Muscle of leg (tissue), 11 donors: Measurements from ENCODE around the gene DDX51. TPM values are rescaled to one million over a fixed set of nuclear protein-coding genes. Genes with fewer than 3 reads are reported as not detected.

Experiments used
- DNase-seq: peaks from one replicate; pipeline ENCODE4 v3.0.0; 2013
- H3K27ac ChIP-seq: one replicate; pipeline ENCODE4 v1.5.1; 2013; ENCODE audit warnings: mild to moderate bottlenecking, low read length, control low read depth
- H3K27me3 ChIP-seq: one replicate; pipeline ENCODE4 v1.6.1; 2013; ENCODE audit warnings: low read length; ENCODE audit not compliant: control insufficient read depth, insufficient read depth
- H3K36me3 ChIP-seq: one replicate; pipeline ENCODE4 v1.6.1; 2013; ENCODE audit warnings: low read length; ENCODE audit not compliant: control insufficient read depth, insufficient read depth
- H3K4me1 ChIP-seq: one replicate; pipeline ENCODE4 v1.6.1; 2013; ENCODE audit warnings: low read length; ENCODE audit not compliant: control insufficient read depth, insufficient read depth
- H3K4me3 ChIP-seq: one replicate; pipeline ENCODE4 v1.5.1; 2013; ENCODE audit warnings: low read length, control low read depth
- H3K9me3 ChIP-seq: replicated peaks from 2 replicates; pipeline ENCODE4 v1.6.1; 2013; ENCODE audit warnings: low read depth, low read length; ENCODE audit not compliant: control insufficient read depth
- WGBS: methylation state at CpG from one replicate; pipeline ENCODE4 v1.1.5; 2013; ENCODE audit warnings: missing lambda C conversion rate; ENCODE audit not compliant: insufficient coverage; 5-methylcytosine and 5-hydroxymethylcytosine counted together
- polyA plus RNA-seq, 8 donors: library from polyadenylated mRNA; unstranded; fragments of 120-200 nt; gene quantifications; one replicate each; pipeline versions ENCODE4 v1.2.1 to v1.2.3, GENCODE V29; 2013; ENCODE audit warnings: inconsistent platforms in 1 of 8, low replicate concordance in 1 of 8; ENCODE audit not compliant: insufficient read length in 8 of 8, insufficient read depth in 1 of 8
- total RNA-seq: library from RNA; stranded (reverse); fragments of 120-200 nt; gene quantifications from one replicate; pipeline ENCODE4 v1.2.4, GENCODE V29; 2013

Gene DDX51
- total and polyA plus RNA-seq, 9 donors: 5.7 to 18.0 (median 14.3) TPM

DNA sequence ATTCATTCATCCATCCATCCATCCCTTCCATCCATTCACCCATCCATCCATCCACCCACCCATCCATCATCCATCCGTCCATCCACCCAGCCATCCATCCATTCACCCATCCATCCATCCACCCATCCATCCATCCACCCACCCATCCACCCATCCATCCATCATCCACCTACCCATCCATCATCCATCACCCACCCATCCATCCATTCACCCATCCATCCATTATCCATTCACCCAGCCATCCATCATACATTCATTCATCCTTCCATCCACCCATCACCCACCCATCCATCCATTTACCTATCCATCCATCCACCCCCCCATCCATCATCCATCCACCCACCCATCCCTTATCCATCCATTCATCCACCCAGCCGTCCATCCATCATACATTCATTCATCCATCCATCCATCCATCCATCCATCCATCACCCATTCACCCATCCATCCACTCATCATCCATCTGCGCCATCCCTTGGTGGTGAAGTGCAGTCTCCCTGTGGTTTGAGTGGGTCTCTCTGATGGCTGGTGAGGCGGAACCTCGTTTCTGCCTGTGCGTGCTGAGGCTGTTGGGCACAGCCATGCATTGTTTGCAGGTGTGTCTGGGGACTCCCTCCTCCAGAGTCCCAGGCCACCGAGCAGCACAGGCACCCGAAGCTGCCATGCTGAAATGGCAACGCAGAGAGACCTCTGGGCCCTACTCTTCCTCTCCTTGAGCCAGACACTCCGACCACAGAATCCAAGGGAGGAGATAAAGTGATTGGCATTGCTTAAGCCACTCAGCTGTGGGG lies 22.9 kb upstream of the DDX51 start:
- WGBS: 95% methylated on average over 5 of the region's 10 CpGs
- no peaks in the 10 kb centered on the region for H3K9me3 ChIP-seq
- no peaks in the 10 kb centered on the region for H3K36me3 ChIP-seq
- no peak overlapping the region for H3K4me3 ChIP-seq
- peaks cover 44% of the 10 kb centered on the region for H3K27me3 ChIP-seq
- no peak for DNase-seq
- peaks cover 13% of the 10 kb centered on the region for H3K4me1 ChIP-seq
- H3K27ac ChIP-seq: no peak overlapping the region

DNA sequence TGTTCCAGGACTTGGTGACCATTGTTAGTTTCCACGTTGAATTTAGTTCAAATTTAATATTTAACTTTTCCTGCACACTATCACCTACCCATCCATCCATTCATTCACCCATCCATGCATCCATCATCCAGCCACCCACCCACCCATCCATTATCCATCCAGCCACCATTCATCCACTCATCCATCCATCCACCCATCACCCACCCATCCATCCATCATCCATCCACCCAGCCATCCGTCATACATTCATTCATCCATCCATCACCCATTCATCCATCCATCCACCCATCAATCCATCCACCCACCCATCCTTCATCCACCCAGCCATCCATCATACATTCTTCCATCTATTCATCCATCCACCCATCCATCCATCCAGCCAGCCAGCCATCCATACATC lies 22.0 kb upstream of the DDX51 start:
- WGBS: 73% methylated on average over 2 of the region's 2 CpGs
- no peaks in the 10 kb centered on the region for H3K36me3 ChIP-seq
- no peak for DNase-seq
- H3K9me3 ChIP-seq: no peaks in the 10 kb centered on the region
- no peak overlapping the region for H3K4me3 ChIP-seq
- H3K4me1 ChIP-seq: peaks cover 13% of the 10 kb centered on the region
- H3K27ac ChIP-seq: no peak overlapping the region
- peaks cover 39% of the 10 kb centered on the region for H3K27me3 ChIP-seq

DNA sequence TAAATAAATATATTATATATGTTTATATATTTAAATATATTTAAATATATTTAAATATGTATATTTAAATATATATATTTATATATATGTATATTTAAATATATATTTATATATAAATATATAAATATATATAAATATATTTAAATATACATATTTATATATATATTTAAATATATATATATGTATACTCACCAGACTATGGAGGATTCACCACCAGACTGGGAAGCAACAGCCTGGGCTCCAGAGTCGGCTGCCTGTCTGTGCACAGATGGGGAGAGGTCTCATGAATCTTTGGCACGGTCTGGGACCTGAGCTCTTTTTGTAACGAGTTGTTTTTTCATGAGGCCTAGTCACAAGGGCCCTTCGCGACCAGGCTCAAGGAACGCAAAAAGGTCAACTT lies 21.5 kb upstream of the DDX51 start:
- DNase-seq: no peak
- Histone ChIP-seq H3K4me3 (no peak overlapping the region), H3K9me3 (no peaks in the 10 kb centered on the region), H3K27me3 (peaks cover 35% of the 10 kb centered on the region), H3K4me1 (peaks cover 13% of the 10 kb centered on the region), H3K27ac (no peak overlapping the region), H3K36me3 (no peaks in the 10 kb centered on the region)
- 93% methylated on average over 5 of the region's 6 CpGs for WGBS

DNA sequence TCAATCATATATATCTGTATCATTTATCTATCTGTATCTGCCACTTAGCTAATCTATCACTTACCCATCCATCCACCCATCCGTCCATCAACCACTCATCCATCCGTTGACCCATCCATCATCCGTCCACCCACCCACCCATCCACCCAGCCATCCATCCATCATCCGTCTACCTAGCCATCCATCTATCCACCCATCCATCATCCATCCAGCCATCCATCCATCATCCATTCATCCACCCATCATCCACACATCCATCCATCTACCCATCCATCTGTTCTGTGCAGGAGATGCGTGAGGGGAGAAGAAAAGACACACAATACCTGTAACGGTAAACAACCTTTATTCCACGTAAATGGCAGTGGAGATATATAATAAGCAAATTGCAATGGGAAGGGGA lies 20.3 kb upstream of the DDX51 start:
- DNase-seq: no peak
- 96% methylated on average over 4 of the region's 7 CpGs for WGBS
- H3K9me3 ChIP-seq: no peaks in the 10 kb centered on the region
- H3K4me1 ChIP-seq: peaks cover 13% of the 10 kb centered on the region
- H3K27me3 ChIP-seq: peaks cover 38% of the 10 kb centered on the region
- H3K4me3 ChIP-seq: no peak overlapping the region
- H3K27ac ChIP-seq: no peak overlapping the region
- no peaks in the 10 kb centered on the region for H3K36me3 ChIP-seq

DNA sequence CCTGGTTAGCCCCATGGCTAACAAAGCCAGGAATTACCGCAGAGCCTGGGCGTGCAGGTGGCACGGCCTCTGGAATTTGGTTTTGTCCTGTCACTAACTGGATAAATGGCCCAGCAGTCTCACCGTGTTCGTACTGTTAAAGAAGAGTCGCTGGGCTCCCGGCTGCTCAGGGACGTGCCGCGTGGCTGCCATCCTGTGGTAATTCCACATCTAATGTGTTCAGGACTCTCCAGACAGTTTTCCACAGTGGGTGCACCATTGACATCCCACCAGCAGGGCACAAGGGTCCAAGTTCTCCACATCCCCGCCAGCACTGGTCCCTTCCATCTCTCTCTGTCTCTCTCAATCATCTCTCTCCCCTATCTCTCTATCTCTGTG lies 19.8 kb upstream of the DDX51 start:
- Histone ChIP-seq H3K4me1 (peaks cover 13% of the 10 kb centered on the region), H3K4me3 (no peak overlapping the region), H3K36me3 (no peaks in the 10 kb centered on the region)

DNA sequence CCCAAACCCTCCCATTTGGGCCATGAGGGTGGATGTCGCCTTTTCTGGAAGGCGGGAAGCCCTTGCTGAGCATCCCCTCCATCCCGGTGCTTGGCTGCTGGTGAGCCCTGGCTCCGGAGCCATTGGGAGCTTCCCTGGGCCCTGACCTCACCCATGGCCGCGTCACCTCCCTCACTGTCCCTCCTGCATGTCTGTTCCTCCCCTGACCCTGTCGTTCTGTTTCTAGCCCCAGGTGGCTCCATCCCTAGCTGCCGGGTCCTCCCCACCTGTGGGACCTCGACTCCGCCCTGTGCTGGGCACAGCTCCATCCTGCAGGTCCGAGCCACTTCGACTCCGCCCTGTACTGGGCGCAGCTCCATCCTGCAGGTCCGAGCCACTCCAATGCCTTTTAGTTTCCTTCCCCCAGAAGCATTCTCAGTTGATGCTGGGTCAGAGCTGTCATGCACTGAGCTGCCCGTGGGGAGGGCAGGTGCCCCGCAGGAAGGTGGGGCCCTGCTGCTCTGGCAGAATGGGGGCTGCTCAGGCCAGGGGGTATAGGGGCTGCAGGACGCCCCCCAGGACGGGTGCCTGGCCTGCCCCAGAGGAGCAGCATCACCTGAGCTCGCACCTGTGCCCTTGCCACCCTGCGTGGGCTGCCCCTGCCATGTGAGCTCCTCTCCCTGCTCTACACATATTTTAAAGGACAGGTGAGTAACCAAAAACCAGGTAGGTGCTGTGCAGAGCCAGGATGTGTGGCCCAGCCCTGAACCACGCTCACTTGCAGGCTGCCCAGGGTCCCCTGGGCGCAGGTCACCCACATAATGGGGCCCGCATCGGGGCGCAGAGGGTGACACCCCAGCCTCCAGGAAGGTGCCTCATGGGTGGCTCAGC lies 19.2 kb upstream of the DDX51 start:
- peaks cover 13% of the 10 kb centered on the region for H3K4me1 ChIP-seq
- no peak for DNase-seq
- peaks cover 32% of the 10 kb centered on the region for H3K27me3 ChIP-seq
- H3K9me3 ChIP-seq: no peaks in the 10 kb centered on the region
- H3K36me3 ChIP-seq: no peaks in the 10 kb centered on the region
- H3K4me3 ChIP-seq: no peak overlapping the region
- WGBS: 53% methylated on average over 21 of the region's 26 CpGs
- H3K27ac ChIP-seq: no peak overlapping the region

More for the DNA sequence above, 19.8 kb upstream of the DDX51 start:
- H3K9me3 ChIP-seq: no peaks in the 10 kb centered on the region
- DNase-seq: no peak
- peaks cover 38% of the 10 kb centered on the region for H3K27me3 ChIP-seq
- WGBS: 63% methylated on average over 11 of the region's 11 CpGs
- no peak overlapping the region for H3K27ac ChIP-seq

DNA sequence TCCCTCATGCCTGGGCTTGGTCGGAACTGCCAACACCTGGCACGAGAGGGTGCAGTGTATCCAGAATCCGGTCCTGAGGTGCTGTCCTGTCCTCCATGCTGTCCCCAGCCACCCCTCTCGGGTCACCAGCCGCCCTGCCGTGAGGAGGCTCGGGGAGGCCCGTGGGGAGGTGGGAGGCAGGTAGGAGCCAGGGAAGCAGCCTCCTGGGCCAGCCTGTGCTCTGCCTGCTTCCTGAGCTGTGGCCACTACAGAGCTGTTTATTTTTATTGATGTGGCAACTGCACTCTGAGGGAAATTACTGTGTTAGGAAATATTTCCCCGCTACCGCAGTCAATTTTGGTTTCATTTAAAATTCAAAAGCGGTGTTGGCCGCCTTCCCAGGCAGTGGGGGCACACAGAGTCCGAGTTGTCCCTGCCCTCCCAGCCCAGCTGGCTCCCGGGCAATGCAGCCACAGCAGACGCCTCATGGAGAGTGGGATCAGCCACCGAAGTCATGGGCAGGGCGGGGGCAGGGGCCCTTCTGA lies 18.5 kb upstream of the DDX51 start:
- Histone ChIP-seq H3K27me3 (peaks cover 29% of the 10 kb centered on the region), H3K4me1 (peaks cover 13% of the 10 kb centered on the region), H3K9me3 (no peaks in the 10 kb centered on the region), H3K4me3 (no peak overlapping the region), H3K36me3 (peaks cover 3% of the 10 kb centered on the region), H3K27ac (no peak overlapping the region)
- peak; percentile 53 for DNase-seq
- 27% methylated on average over 9 of the region's 17 CpGs for WGBS

DNA sequence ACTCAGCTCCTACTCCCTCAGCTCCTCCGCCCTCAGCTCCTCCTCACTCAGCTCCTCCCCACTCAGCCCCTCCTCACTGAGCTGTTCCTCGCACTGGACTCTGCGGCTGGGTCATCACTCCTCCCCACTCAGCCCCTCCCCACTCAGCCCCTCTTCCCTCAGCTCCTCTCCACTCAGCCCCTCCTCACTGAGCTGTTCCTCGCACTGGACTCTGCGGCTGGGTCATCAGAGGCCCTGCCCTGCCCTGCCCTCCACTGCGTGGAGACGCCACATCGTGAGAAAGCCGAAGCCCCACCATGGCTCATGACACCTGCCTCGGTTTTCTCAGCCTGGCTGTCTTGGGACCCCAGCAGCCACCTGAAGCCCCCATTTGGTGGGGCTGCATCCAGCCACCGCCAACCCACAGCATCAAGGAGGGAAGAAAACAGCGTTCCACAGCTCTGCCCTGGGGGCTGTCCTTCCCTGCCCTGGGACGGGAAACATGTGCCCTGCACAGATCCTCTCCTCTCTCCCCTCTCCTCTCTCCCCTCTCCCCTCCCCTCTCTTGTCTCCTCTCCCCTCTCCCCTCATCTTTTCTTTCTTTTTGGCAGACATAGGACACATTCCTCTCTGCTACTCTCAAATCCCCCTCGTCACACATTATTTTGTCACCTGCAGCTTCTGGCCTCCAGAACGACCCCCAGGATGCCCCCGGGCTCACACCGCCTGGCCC lies 17.8 kb upstream of the DDX51 start:
- no peak overlapping the region for H3K27ac ChIP-seq
- no peak overlapping the region for H3K4me3 ChIP-seq
- 28% methylated on average over 17 of the region's 17 CpGs for WGBS
- H3K27me3 ChIP-seq: peaks cover 26% of the 10 kb centered on the region
- no peaks in the 10 kb centered on the region for H3K9me3 ChIP-seq
- no peak for DNase-seq
- peaks cover 13% of the 10 kb centered on the region for H3K4me1 ChIP-seq
- peaks cover 9% of the 10 kb centered on the region for H3K36me3 ChIP-seq

DNA sequence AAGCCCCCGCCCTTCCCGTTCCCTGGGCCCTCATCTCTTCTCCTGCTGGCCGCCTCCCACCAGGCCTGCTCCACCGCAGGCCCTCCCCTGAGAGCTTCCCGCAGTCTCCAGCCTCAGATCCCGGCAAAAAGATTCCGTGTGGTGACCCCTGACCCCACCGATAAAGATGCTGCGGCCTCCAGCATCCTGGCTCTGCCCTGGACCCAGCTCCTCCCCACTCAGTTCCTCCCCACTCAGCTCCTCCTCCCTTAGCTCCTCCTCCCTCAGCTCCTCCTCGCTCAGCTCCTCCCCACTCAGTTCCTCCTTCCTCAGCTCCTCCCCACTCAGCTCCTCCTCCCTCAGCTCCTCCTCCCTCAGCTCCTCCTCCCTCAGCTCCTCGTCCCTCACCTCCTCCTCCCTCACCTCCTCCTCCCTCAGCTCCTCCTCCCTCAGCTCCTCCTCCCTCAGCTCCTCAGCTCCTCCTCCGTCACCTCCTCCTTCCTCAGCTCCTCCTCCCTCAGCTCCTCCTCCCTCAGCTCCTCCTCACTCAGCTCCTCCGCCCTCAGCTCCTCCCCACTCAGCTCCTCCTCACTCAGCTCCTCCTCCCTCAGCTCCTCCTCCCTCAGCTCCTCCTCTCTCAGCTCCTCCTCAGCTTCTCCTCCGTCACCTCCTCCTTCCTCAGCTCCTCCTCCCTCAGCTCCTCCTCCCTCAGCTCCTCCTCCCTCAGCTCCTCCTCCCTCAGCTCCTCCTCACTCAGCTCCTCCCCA lies 17.1 kb upstream of the DDX51 start:
- Histone ChIP-seq H3K36me3 (peaks cover 9% of the 10 kb centered on the region), H3K9me3 (no peaks in the 10 kb centered on the region), H3K27me3 (peaks cover 26% of the 10 kb centered on the region), H3K4me1 (peaks cover 13% of the 10 kb centered on the region), H3K4me3 (no peak overlapping the region), H3K27ac (no peak overlapping the region)
- DNase-seq: no peak
- WGBS: 46% methylated on average over 14 of the region's 14 CpGs
